CD4-positive, alpha-beta T cell treated with Interleukin-2 at 100 ng/mL for 4 hours (primary cell): ENCODE measurements around the gene SNAI1.
A peak's percentile ranks its signal among the peaks of the same experiment; 100 is the strongest.
"Not testable (repeated sequence)": the region's sequence is repeated elsewhere in the genome, so short reads cannot be mapped to it uniquely, and the experiment has no call there.

Experiments
- DNase-seq: peaks from one replicate; pipeline ENCODE4 v3.0.0-alpha.2; 2020; ENCODE audit warnings: low spot score

Gene SNAI1

GRCh38 chr20:49982346-49983122 lies at the start of gene SNAI1:
TSS of gene SNAI1 (plus strand) at chr20:49982980. CDS start at chr20:49983060, 80 bp downstream.
- peak; percentile 85 for DNase-seq

- DNase-seq = no peak
These were observed 47.0 kb upstream of the SNAI1 start for GRCh38 chr20:49935746-49936152.

GRCh38 chr20:49936153-49937026 lies 46.4 kb upstream of the SNAI1 start, which contains the start of gene RNF114:
TSS of gene RNF114 (plus strand) at chr20:49936397. CDS start at chr20:49936413, 16 bp downstream.
- peak; percentile 92 for DNase-seq

- no peak for DNase-seq
These were observed 45.5 kb upstream of the SNAI1 start for GRCh38 chr20:49937027-49937929.

GRCh38 chr20:49938173-49939163 lies 44.3 kb upstream of the SNAI1 start:
- DNase-seq = no peak

- DNase-seq = no peak
These were observed 41.3 kb upstream of the SNAI1 start for GRCh38 chr20:49941456-49941855.

GRCh38 chr20:49942303-49942702 lies 40.5 kb upstream of the SNAI1 start:
- no peak for DNase-seq

GRCh38 chr20:49942942-49943341 lies 39.8 kb upstream of the SNAI1 start:
- DNase-seq = no peak

- no peak for DNase-seq
These were observed 37.5 kb upstream of the SNAI1 start for GRCh38 chr20:49945306-49945700.

- DNase-seq = no peak
These were observed 36.9 kb upstream of the SNAI1 start for GRCh38 chr20:49945701-49946477.

GRCh38 chr20:49948178-49948577 lies 34.6 kb upstream of the SNAI1 start:
- DNase-seq = no peak

GRCh38 chr20:49948809-49949507 lies 33.8 kb upstream of the SNAI1 start:
- DNase-seq = no peak

GRCh38 chr20:49951151-49951550 lies 31.6 kb upstream of the SNAI1 start:
- no peak for DNase-seq

- DNase-seq = no peak
These were observed 27.6 kb upstream of the SNAI1 start for GRCh38 chr20:49955167-49955566.

GRCh38 chr20:49955830-49956396 lies 26.9 kb upstream of the SNAI1 start:
- DNase-seq = not testable (repeated sequence)

- DNase-seq = no peak
These were observed 26.1 kb upstream of the SNAI1 start for GRCh38 chr20:49956689-49957088.

GRCh38 chr20:49957089-49957938 lies 25.5 kb upstream of the SNAI1 start:
- not testable (repeated sequence) for DNase-seq

GRCh38 chr20:49961413-49961812 lies 21.4 kb upstream of the SNAI1 start:
- DNase-seq = no peak
